Neural progenitor cell (in vitro differentiated cells): Measurements from ENCODE around the gene MTHFS.

Experiments used
- EZH2 ChIP-seq: fragments of 200-600 bp; sonication (generic); IDR thresholded peaks from 2 replicates; pipeline ENCODE4 v1.6.1; 2017; ENCODE audit warnings: antibody characterized with exemption, mild to moderate bottlenecking, moderate library complexity
- EZH2phosphoT487 ChIP-seq: fragments of 200-600 bp; sonication (generic); IDR thresholded peaks from 2 replicates; pipeline ENCODE4 v1.6.1; 2017; ENCODE audit warnings: antibody characterized with exemption
- TF ChIP-seq, protein P1 (sequence below): fragments of 200-600 bp; sonication (generic); IDR thresholded peaks from 2 replicates; pipeline ENCODE4 v1.5.1; 2017; ENCODE audit warnings: antibody characterized with exemption, mild to moderate bottlenecking

DNA sequence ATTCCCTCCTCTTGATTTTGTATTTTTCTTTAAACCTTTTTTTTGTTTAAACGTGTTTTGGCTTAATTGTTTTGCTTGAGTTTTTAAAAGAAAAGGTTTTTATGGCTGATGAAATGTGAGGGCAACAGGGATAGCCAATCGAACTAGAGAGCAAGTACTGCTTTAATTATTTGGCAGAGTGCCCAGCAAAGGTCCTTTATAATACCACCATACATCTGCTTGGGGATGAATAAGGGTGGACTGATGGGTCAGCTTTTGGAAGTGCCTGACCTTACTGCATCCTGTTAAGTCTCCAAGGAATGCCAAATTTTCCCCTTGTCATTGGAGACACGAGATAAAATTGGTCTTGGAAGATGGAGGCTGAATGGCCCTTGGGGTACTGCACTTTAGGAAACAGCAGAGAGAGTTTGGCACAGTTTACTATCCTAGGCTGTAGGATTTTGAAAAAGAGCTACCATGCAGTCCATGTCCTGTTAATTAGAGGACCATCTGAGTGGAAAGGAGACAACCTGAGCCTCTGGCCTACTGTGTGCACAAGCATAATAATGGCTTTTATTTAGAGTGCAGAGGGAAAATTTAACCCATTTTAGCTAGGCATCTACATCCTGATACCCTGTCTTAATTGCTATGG is 19.8 kb upstream of the MTHFS start:
- TF ChIP-seq, protein P1, sequence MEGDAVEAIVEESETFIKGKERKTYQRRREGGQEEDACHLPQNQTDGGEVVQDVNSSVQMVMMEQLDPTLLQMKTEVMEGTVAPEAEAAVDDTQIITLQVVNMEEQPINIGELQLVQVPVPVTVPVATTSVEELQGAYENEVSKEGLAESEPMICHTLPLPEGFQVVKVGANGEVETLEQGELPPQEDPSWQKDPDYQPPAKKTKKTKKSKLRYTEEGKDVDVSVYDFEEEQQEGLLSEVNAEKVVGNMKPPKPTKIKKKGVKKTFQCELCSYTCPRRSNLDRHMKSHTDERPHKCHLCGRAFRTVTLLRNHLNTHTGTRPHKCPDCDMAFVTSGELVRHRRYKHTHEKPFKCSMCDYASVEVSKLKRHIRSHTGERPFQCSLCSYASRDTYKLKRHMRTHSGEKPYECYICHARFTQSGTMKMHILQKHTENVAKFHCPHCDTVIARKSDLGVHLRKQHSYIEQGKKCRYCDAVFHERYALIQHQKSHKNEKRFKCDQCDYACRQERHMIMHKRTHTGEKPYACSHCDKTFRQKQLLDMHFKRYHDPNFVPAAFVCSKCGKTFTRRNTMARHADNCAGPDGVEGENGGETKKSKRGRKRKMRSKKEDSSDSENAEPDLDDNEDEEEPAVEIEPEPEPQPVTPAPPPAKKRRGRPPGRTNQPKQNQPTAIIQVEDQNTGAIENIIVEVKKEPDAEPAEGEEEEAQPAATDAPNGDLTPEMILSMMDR, result no peak
- no peak for TF ChIP-seq EZH2
- TF ChIP-seq EZH2phosphoT487, result no peak
